Measurements from ENCODE around the gene DIAPH3.

DNA sequence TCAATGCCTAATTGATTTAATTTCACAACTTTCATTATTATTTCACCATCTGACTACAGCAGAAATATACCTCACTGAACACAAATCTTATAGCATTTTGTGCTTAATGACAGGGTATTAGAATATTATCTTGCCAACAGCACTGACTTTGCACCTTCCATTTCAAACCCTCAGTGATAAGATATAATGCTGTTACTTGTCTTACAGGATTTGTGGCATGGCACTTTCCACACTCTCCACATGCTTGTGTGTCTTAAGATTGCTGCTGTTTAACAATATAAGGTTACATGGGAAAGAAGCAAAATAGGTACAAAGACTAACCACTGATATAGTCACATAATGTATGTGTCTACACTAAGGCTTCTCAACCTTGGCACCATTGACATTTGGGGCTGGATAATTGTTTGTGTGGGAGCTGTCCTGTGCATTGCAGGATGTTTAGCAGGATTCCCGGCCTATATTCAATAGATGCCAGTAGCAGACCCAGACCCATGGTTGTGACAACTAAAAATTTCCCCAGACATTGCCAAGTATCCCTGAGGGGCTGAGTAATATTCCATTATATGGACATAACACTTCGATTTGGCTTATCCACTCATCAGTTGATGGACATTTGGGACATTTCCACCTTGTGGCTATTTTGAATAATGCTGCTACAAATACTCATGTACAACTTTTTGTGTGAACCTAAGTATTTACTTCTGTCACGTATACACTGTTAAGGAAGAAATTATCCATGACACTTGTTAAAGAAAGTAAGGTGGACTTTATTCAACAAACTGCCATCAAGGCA is 5.7 kb upstream of the DIAPH3 start:
- TF ChIP-seq, protein P1, sequence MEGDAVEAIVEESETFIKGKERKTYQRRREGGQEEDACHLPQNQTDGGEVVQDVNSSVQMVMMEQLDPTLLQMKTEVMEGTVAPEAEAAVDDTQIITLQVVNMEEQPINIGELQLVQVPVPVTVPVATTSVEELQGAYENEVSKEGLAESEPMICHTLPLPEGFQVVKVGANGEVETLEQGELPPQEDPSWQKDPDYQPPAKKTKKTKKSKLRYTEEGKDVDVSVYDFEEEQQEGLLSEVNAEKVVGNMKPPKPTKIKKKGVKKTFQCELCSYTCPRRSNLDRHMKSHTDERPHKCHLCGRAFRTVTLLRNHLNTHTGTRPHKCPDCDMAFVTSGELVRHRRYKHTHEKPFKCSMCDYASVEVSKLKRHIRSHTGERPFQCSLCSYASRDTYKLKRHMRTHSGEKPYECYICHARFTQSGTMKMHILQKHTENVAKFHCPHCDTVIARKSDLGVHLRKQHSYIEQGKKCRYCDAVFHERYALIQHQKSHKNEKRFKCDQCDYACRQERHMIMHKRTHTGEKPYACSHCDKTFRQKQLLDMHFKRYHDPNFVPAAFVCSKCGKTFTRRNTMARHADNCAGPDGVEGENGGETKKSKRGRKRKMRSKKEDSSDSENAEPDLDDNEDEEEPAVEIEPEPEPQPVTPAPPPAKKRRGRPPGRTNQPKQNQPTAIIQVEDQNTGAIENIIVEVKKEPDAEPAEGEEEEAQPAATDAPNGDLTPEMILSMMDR (IDR thresholded peaks at IDR 0.05 in 8 of 11, conservative IDR thresholded peaks at IDR 0.05 in 3 of 11), result no peak
- TF ChIP-seq POLR2A (IDR thresholded peaks at IDR 0.05), result no peak

All from spleen (tissue), 7 donors.